Loucy (cell line): ENCODE results near the gene SPATA31D3.

Experiments
- EZH2phosphoT487 ChIP-seq: fragments of 200-600 bp; IDR thresholded peaks from 2 replicates; pipeline ENCODE4 v1.6.1; 2018; ENCODE audit warnings: antibody characterized with exemption, mild to moderate bottlenecking, moderate library complexity, borderline replicate concordance
- TF ChIP-seq, protein P1 (sequence below): fragments of 200-600 bp; sonication (generic); conservative IDR thresholded peaks from 2 replicates; pipeline ENCODE4 v1.5.1; 2014; ENCODE audit warnings: mild to moderate bottlenecking, antibody characterized with exemption, low read length

DNA sequence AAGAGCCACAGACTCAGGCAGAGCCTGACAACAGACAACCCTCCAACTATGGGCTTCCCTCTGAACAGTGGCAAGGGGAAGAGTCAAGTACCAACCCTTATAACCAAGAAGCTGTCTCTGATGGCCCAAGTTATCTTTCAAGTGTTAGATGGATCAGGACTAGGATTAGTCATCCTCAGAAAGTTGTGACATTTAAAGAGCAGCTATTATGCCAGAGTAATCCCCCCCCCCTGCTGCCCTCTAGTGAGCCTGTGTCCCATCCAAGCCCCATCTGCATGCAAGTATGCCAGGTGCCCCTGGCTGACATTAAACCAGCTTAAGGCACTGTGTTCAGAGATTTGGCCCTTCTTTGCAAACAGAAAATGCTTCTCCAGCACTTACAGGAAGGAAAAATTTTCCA is 28.4 kb downstream of the SPATA31D3 start:
- TF ChIP-seq EZH2phosphoT487 = no peak
- TF ChIP-seq, protein P1, sequence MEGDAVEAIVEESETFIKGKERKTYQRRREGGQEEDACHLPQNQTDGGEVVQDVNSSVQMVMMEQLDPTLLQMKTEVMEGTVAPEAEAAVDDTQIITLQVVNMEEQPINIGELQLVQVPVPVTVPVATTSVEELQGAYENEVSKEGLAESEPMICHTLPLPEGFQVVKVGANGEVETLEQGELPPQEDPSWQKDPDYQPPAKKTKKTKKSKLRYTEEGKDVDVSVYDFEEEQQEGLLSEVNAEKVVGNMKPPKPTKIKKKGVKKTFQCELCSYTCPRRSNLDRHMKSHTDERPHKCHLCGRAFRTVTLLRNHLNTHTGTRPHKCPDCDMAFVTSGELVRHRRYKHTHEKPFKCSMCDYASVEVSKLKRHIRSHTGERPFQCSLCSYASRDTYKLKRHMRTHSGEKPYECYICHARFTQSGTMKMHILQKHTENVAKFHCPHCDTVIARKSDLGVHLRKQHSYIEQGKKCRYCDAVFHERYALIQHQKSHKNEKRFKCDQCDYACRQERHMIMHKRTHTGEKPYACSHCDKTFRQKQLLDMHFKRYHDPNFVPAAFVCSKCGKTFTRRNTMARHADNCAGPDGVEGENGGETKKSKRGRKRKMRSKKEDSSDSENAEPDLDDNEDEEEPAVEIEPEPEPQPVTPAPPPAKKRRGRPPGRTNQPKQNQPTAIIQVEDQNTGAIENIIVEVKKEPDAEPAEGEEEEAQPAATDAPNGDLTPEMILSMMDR = no peak
